Ascending aorta (tissue), 2 donors: ENCODE results near the gene CFAP58. TPM values are rescaled to one million over a fixed set of nuclear protein-coding genes. Genes with fewer than 3 reads are reported as not detected.

Experiments
- DNase-seq, 2 donors: peaks; one replicate each; pipeline ENCODE4 v3.0.0-alpha.2; 2019; ENCODE audit warnings: low spot score in 2 of 2
- H3K27ac ChIP-seq, 2 donors: fragments of 200-600 bp; sonication (generic); one replicate each; pipeline ENCODE4 v1.5.1; 2016 to 2017; ENCODE audit warnings: mild to moderate bottlenecking in 1 of 2
- H3K27me3 ChIP-seq: fragments of 200-600 bp; sonication (generic); one replicate; pipeline ENCODE4 v1.5.1; 2017
- H3K36me3 ChIP-seq, 2 donors: fragments of 200-600 bp; sonication (generic); one replicate each; pipeline ENCODE4 v1.5.1; 2016
- H3K4me1 ChIP-seq, 2 donors: fragments of 200-600 bp; sonication (generic); one replicate each; pipeline ENCODE4 v1.5.1; 2016 to 2017; ENCODE audit warnings: mild to moderate bottlenecking in 1 of 2
- H3K4me3 ChIP-seq, 2 donors: fragments of 200-600 bp; sonication (generic); one replicate each; pipeline ENCODE4 v1.5.1; 2016 to 2017; ENCODE audit warnings: mild to moderate bottlenecking in 1 of 2
- H3K9me3 ChIP-seq, 2 donors: fragments of 200-600 bp; sonication (generic); one replicate each; pipeline ENCODE4 v1.5.1; 2016
- CTCF ChIP-seq, 3 experiments: fragments of 200-600 bp in 2 of 3; fragments of 450-650 bp in 1 of 3; sonication (generic) in 2 of 3; IDR thresholded peaks; one replicate each; pipeline ENCODE4 v1.5.1; 2016 to 2019; ENCODE audit warnings: antibody characterized with exemption in 3 of 3, mild to moderate bottlenecking in 1 of 3, moderate library complexity in 1 of 3
- intact Hi-C: fragments of 100-400 bp; cut with DNase I; formaldehyde crosslinking; loops from one replicate; pipeline ENCODE4 v1.15.1; 2023
- total RNA-seq: library from RNA; depleted of rRNA; stranded (reverse); fragments of >200 nt; gene quantifications from one replicate; pipeline ENCODE4 v1.1.0, GENCODE V29; 2016

The CFAP58 gene
- total RNA-seq, 1 donor from 2014 or later = not detected

- intact Hi-C loops = no loop called here
- no peak for TF ChIP-seq CTCF (IDR thresholded peaks at IDR 0.05)
- Histone ChIP-seq H3K27ac (peak overlapping the region; percentile 74 to 86), H3K4me1 (peaks cover 42 to 85% of the 10 kb centered on the region in 2 donors), H3K27me3 (no peaks in the 10 kb centered on the region), H3K4me3 (no peak overlapping the region), H3K36me3 (peaks cover 0 to 6% of the 10 kb centered on the region in 2 donors), H3K9me3 (no peaks in the 10 kb centered on the region)
- peak in 1 of 2 donors; percentile 47 for DNase-seq
These were observed 21.2 kb upstream of the CFAP58 start for GRCh38 chr10:104332243-104333031.

GRCh38 chr10:104333032-104333727 lies 20.5 kb upstream of the CFAP58 start:
- Histone ChIP-seq H3K27ac (peak overlapping the region; percentile 39 to 86), H3K9me3 (no peaks in the 10 kb centered on the region), H3K4me1 (peaks cover 34 to 78% of the 10 kb centered on the region in 2 donors), H3K27me3 (no peaks in the 10 kb centered on the region), H3K4me3 (no peak overlapping the region), H3K36me3 (peaks cover 0 to 6% of the 10 kb centered on the region in 2 donors)
- peak in 1 of 2 donors; percentile 61 for DNase-seq
- intact Hi-C loops = no loop called here
- TF ChIP-seq CTCF (IDR thresholded peaks at IDR 0.05) = no peak

- intact Hi-C loops = no loop called here
- H3K4me1 ChIP-seq = peaks cover 28 to 71% of the 10 kb centered on the region in 2 donors
- no peak overlapping the region for H3K4me3 ChIP-seq
- TF ChIP-seq CTCF (IDR thresholded peaks at IDR 0.05) = no peak
- no peaks in the 10 kb centered on the region for H3K27me3 ChIP-seq
- DNase-seq = peak in 1 of 2 donors; percentile 58
- H3K36me3 ChIP-seq = peaks cover 0 to 6% of the 10 kb centered on the region in 2 donors
- no peaks in the 10 kb centered on the region for H3K9me3 ChIP-seq
- peak overlapping the region; percentile 39 to 86 for H3K27ac ChIP-seq
These were observed 19.8 kb upstream of the CFAP58 start for GRCh38 chr10:104333728-104334373.

- no peak for DNase-seq
- H3K4me1 ChIP-seq = peaks cover 25 to 68% of the 10 kb centered on the region in 2 donors
- intact Hi-C loops = no loop called here
- peaks cover 0 to 6% of the 10 kb centered on the region in 2 donors for H3K36me3 ChIP-seq
- no peak overlapping the region for H3K4me3 ChIP-seq
- H3K9me3 ChIP-seq = no peaks in the 10 kb centered on the region
- no peak for TF ChIP-seq CTCF (IDR thresholded peaks at IDR 0.05)
- H3K27ac ChIP-seq = peak overlapping the region in 1 of 2 donors; percentile 86
- no peaks in the 10 kb centered on the region for H3K27me3 ChIP-seq
These were observed 19.1 kb upstream of the CFAP58 start for GRCh38 chr10:104334561-104334960.

- no peaks in the 10 kb centered on the region for H3K27me3 ChIP-seq
- peaks cover 0 to 6% of the 10 kb centered on the region in 2 donors for H3K36me3 ChIP-seq
- H3K9me3 ChIP-seq = no peaks in the 10 kb centered on the region
- intact Hi-C loops = loop anchor here (5.0 kb wide), 1 partner anchor 213 kb away; the partner anchor contains the start of gene SFR1
- no peak overlapping the region for H3K27ac ChIP-seq
- no peak for TF ChIP-seq CTCF (IDR thresholded peaks at IDR 0.05)
- DNase-seq = peak in 1 of 2 donors; percentile 56
- H3K4me3 ChIP-seq = peak overlapping the region; percentile 63 to 86
- H3K4me1 ChIP-seq = peaks cover 21 to 66% of the 10 kb centered on the region in 2 donors
These were observed 18.5 kb upstream of the CFAP58 start for GRCh38 chr10:104334965-104335650.
